Fibroblast of the aortic adventitia (primary cell): ENCODE results near the gene TOR3A. TPM values are rescaled to one million over a fixed set of nuclear protein-coding genes. Genes with fewer than 3 reads are reported as not detected.

Experiments used
- DNase-seq: peaks from one replicate; pipeline ENCODE4 v3.0.0-alpha.2; 2010; ENCODE audit warnings: low read depth
- H3K4me3 ChIP-seq: 2 replicates; pipeline ENCODE4 v1.5.1; 2011; ENCODE audit warnings: low read depth, mild to moderate bottlenecking, control low read depth, low read length, moderate library complexity
- CTCF ChIP-seq: IDR thresholded peaks from 2 replicates; pipeline ENCODE4 v1.5.1; 2011; ENCODE audit warnings: mild to moderate bottlenecking, low read length, control low read depth, inconsistent platforms; ENCODE audit not compliant: insufficient read depth
- total RNA-seq: library from RNA; depleted of rRNA; stranded (reverse); fragments of >200 nt; gene quantifications from 2 replicates; pipeline ENCODE4 v1.2.3, GENCODE V29; 2012; ENCODE audit warnings: low replicate concordance

Gene TOR3A
- total RNA-seq, 1 donor, result 32.5 TPM

DNA sequence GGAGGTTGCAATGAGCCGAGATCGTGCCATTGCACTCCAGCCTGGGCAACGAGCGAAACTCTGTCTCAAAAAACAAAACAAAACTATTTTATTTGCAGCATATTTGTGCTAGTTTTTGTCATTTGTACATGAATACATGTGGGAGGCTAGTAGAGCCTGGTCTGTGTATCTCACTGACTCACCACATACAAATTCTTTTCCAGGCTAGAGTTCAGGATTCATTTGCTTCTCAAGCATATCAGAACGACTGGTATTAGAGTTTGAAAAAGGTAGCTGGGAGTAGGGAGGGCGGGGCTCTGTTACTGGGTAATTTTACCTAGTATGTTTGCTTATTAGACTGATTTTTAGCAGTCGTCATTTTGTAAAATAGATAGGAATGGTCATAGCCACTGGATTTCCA lies 4.5 kb upstream of the TOR3A start:
- peak; percentile 53 for DNase-seq
- H3K4me3 ChIP-seq, result no peak overlapping the region
- TF ChIP-seq CTCF, result no peak

GRCh38 chr1:179079113-179079761 lies 2.6 kb upstream of the TOR3A start:
- peak; percentile 65 for TF ChIP-seq CTCF
- peak; percentile 87 for DNase-seq
- no peak overlapping the region for H3K4me3 ChIP-seq

- TF ChIP-seq CTCF, result no peak
- H3K4me3 ChIP-seq, result peak overlapping the region; percentile 69
- DNase-seq, result no peak
Measured at GRCh38 chr1:179080866-179081686, 794 bp upstream of the TOR3A start.

DNA sequence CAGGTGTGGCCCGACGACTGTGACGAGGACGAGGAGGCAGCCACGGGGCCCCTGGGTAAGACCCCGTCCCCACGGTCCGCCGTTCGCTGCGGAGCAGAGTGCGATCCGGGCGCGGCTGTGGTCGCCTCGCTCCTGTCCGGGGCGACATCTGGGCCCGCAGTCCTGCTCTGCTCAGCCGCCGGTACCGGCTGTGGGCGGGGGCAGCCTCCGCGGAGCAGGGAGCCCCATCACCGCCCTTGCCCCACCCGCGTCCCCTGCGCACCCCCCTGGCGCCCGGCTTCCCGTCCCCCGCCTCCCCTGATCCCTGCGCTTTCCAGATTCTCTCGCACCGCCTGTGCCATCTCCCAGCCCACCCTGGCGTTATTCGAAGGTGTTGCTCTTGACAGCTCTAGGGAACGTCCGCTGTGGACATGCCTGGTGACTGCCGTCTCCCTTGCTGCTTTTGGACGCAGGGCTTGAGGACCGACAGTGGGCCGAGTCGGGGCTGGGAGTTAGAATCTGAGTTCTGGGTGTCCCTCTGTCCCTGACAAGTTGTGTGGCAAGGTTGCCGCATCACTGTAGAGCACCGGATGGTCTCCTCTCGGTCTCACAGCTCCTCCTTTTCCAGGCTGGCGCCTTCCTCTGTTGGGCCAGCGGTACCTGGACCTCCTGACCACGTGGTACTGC lies 596 bp downstream of the TOR3A start:
- DNase-seq, result peak; percentile 24
- H3K4me3 ChIP-seq, result peak overlapping the region; percentile 69
- TF ChIP-seq CTCF, result no peak

DNA sequence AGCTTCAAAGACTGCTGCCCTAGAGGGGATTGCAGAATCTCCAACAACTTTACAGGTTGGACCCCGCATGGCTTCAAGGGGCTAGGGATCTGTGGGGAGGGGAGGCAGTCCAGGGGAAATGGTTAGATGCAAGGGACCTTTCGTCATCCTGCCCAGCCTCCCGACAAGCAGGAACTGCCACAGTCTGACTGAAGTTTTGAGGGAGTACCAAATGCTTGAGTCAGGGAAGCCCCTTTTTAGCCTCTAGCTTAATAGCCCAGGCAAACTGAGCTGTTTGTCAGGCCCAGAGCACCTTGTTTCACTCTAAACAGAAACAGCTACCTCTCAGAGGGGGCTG lies 1.1 kb downstream of the TOR3A start:
- peak; percentile 23 for DNase-seq
- peak overlapping the region; percentile 69 for H3K4me3 ChIP-seq
- TF ChIP-seq CTCF, result no peak

DNA sequence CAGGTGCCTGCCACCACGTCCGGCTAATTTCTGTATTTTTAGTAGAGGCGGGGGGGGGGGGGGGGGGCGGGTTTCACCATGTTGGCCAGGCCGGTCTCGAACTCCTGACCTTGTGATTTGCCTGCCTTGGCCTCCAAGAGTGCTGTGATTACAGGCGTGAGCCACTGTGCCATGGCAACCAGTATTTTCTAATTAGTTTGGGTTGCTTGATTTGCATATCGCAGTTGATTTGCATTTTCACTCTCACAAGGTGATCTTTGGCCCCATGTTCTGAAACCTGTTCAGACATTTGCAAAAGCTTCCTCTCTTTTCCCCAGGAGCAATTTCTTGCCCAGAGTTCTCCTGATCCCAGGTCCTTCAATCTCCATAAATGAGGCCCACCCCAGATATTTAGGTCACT lies 1.7 kb downstream of the TOR3A start:
- TF ChIP-seq CTCF, result no peak
- no peak overlapping the region for H3K4me3 ChIP-seq
- DNase-seq, result no peak
